Measurements from ENCODE around the gene PRDM5. TPM values are rescaled to one million over a fixed set of nuclear protein-coding genes. Genes with fewer than 3 reads are reported as not detected.

Gene PRDM5
- total and polyA plus RNA-seq, 2 of the 13 experiments (the other 11 are each of a cell fraction or from before 2014, with no cell fraction given), result not detected

GRCh38 chr4:120763650-120764049, 158.9 kb downstream of the PRDM5 start:
- FAIRE-seq (no peak), DNase-seq (ENCODE audit: low spot score) (no peak), ATAC-seq (no peak)
- H3K27ac ChIP-seq (ENCODE audit: extremely low read length, insufficient read depth, low read length), result no peak overlapping the region
- no peak overlapping the region for H3K9ac ChIP-seq (ENCODE audit: insufficient read depth, low read depth, low read length)
- CTCF ChIA-PET (ENCODE audit: low intra/inter-chr PET ratio, low total read pairs), result no interaction called here
- no peaks in the 10 kb centered on the region for H3K36me3 ChIP-seq (replicated peaks in 1 of 2; ENCODE audit: control insufficient read depth in 1 of 2, insufficient read depth in 2 of 2, low read length in 2 of 2)
- in situ Hi-C loops (cut with HindIII; ENCODE audit: extremely low pct_ligation_motif_present, low pct_unique_long_range_greater_than_20kb) (no loop called here), intact Hi-C loops (cut with micrococcal nuclease; ENCODE audit: unreplicated experiment) (no loop called here)
- no peaks in the 10 kb centered on the region for H3K79me2 ChIP-seq (ENCODE audit: insufficient read depth, low read length)
- H4K20me1 ChIP-seq (ENCODE audit: insufficient read depth, low read length), result no peaks in the 10 kb centered on the region
- WGBS (ENCODE audit: low lambda C conversion rate), result 0% methylated on average over 3 of the region's 3 CpGs
- no peak overlapping the region for H3K4me3 ChIP-seq (replicated peaks in 1 of 3; ENCODE audit: insufficient read depth in 1 of 3, low read depth in 2 of 3, low read length in 3 of 3)
- H2AFZ ChIP-seq (ENCODE audit: low read length), result no peak overlapping the region
- TF ChIP-seq ARNT2 (CRISPR knock-in tag; IDR thresholded peaks at IDR 0.05; ENCODE audit: low read depth), result no peak
- no peak for TF ChIP-seq STAT6 (CRISPR knock-in tag; IDR thresholded peaks at IDR 0.05; ENCODE audit: borderline replicate concordance)
- no peak for TF ChIP-seq TBP (CRISPR knock-in tag; IDR thresholded peaks at IDR 0.05)
- TF ChIP-seq RFX3 (CRISPR knock-in tag; IDR thresholded peaks at IDR 0.05), result no peak
- TF ChIP-seq XRCC5 (optimal IDR thresholded peaks at IDR 0.05; ENCODE audit: low read length), result no peak
- no peak for TF ChIP-seq MTA3 (CRISPR knock-in tag; IDR thresholded peaks at IDR 0.05)
- no peaks in the 10 kb centered on the region for H3K27me3 ChIP-seq (ENCODE audit: control insufficient read depth in 1 of 2, insufficient read depth in 2 of 2, low read length in 2 of 2)
- no peak overlapping the region for H3K4me2 ChIP-seq (ENCODE audit: low read depth, low read length)
- no peaks in the 10 kb centered on the region for H3K9me3 ChIP-seq (ENCODE audit: low read length)
- H3K4me1 ChIP-seq (ENCODE audit: insufficient read depth, low read length), result no peaks in the 10 kb centered on the region
- POLR2A ChIA-PET, result no interaction called here
- no TSS peak for BruUV-seq (replicated peaks)

- H3K27me3 ChIP-seq (ENCODE audit: control insufficient read depth in 1 of 2, insufficient read depth in 2 of 2, low read length in 2 of 2), result no peaks in the 10 kb centered on the region
- H3K4me1 ChIP-seq (ENCODE audit: insufficient read depth, low read length), result no peaks in the 10 kb centered on the region
- no peaks in the 10 kb centered on the region for H3K36me3 ChIP-seq (replicated peaks in 1 of 2; ENCODE audit: control insufficient read depth in 1 of 2, insufficient read depth in 2 of 2, low read length in 2 of 2)
- H3K9ac ChIP-seq (ENCODE audit: insufficient read depth, low read depth, low read length), result no peak overlapping the region
- H3K27ac ChIP-seq (ENCODE audit: extremely low read length, insufficient read depth, low read length), result no peak overlapping the region
- 3% methylated on average over 2 of the region's 2 CpGs for WGBS (ENCODE audit: low lambda C conversion rate)
- no peak overlapping the region for H3K4me2 ChIP-seq (ENCODE audit: low read depth, low read length)
- no peaks in the 10 kb centered on the region for H3K79me2 ChIP-seq (ENCODE audit: insufficient read depth, low read length)
- ATAC-seq (no peak), FAIRE-seq (no peak), DNase-seq (ENCODE audit: low spot score) (no peak)
- BruUV-seq (replicated peaks), result no TSS peak
- H3K9me3 ChIP-seq (ENCODE audit: low read length), result no peaks in the 10 kb centered on the region
- CTCF ChIA-PET (ENCODE audit: low intra/inter-chr PET ratio, low total read pairs), result no interaction called here
- POLR2A ChIA-PET, result no interaction called here
- H3K4me3 ChIP-seq (replicated peaks in 1 of 3; ENCODE audit: insufficient read depth in 1 of 3, low read depth in 2 of 3, low read length in 3 of 3), result no peak overlapping the region
- intact Hi-C loops (cut with micrococcal nuclease; ENCODE audit: unreplicated experiment), result no loop called here
- no peak overlapping the region for H2AFZ ChIP-seq (ENCODE audit: low read length)
- H4K20me1 ChIP-seq (ENCODE audit: insufficient read depth, low read length), result no peaks in the 10 kb centered on the region
- in situ Hi-C loops (cut with HindIII; ENCODE audit: extremely low pct_ligation_motif_present, low pct_unique_long_range_greater_than_20kb), result no loop called here
- no peak for TF ChIP-seq ZC3H4 (CRISPR knock-in tag; IDR thresholded peaks at IDR 0.05; ENCODE audit: borderline replicate concordance)
- TF ChIP-seq ZKSCAN5 (CRISPR knock-in tag; IDR thresholded peaks at IDR 0.05), result no peak
- no peak for TF ChIP-seq E2F2 (CRISPR knock-in tag; IDR thresholded peaks at IDR 0.05; ENCODE audit: borderline replicate concordance)
- TF ChIP-seq ZNF607 (CRISPR knock-in tag; IDR thresholded peaks at IDR 0.05; ENCODE audit: borderline replicate concordance), result no peak
- no peak for TF ChIP-seq UBTF (CRISPR knock-in tag; IDR thresholded peaks at IDR 0.05)
- no peak for TF ChIP-seq ZNF460 (CRISPR knock-in tag; IDR thresholded peaks at IDR 0.05; ENCODE audit: borderline replicate concordance)
- no peak for TF ChIP-seq POLR2A (IDR thresholded peaks at IDR 0.05; ENCODE audit: insufficient read depth in 1 of 2, low read depth in 2 of 2, low read length in 2 of 2)
- no peak for TF ChIP-seq CBFB (CRISPR knock-in tag; IDR thresholded peaks at IDR 0.05)
Observed at GRCh38 chr4:120761070-120761469, 161.5 kb downstream of the PRDM5 start.
